Measurements from ENCODE around the gene GALNT10.

DNA sequence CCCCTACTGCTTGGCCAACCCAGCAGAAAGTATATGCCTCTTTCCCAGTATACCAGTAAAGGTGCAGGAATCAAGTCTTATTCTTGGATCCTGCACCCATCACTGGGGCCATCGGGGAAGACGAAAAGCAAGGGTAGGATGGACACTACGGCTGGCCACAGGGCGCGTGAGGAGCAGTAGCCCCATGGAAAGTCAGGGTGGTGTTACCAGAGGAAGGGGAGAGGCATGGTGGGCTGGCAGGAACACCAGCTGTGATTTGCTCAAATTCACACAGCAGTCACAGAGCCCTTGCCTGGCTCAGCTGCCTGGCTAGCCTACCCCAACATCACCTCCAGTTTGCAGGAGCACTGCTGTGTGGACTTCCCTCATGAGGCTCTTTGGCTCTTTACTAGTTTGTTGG, 220.8 kb downstream of the GALNT10 start:
- TF ChIP-seq, protein P1, sequence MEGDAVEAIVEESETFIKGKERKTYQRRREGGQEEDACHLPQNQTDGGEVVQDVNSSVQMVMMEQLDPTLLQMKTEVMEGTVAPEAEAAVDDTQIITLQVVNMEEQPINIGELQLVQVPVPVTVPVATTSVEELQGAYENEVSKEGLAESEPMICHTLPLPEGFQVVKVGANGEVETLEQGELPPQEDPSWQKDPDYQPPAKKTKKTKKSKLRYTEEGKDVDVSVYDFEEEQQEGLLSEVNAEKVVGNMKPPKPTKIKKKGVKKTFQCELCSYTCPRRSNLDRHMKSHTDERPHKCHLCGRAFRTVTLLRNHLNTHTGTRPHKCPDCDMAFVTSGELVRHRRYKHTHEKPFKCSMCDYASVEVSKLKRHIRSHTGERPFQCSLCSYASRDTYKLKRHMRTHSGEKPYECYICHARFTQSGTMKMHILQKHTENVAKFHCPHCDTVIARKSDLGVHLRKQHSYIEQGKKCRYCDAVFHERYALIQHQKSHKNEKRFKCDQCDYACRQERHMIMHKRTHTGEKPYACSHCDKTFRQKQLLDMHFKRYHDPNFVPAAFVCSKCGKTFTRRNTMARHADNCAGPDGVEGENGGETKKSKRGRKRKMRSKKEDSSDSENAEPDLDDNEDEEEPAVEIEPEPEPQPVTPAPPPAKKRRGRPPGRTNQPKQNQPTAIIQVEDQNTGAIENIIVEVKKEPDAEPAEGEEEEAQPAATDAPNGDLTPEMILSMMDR (IDR thresholded peaks at IDR 0.05 in 8 of 11, conservative IDR thresholded peaks at IDR 0.05 in 3 of 11), result no peak
- no peak for TF ChIP-seq POLR2A (IDR thresholded peaks at IDR 0.05)
- no peak for TF ChIP-seq POLR2AphosphoS5 (IDR thresholded peaks at IDR 0.05)

Measured in spleen (tissue), 7 donors.